Endodermal cell (in vitro differentiated cells): Measurements from ENCODE around the gene EHD4. TPM values are rescaled to one million over a fixed set of nuclear protein-coding genes. Genes with fewer than 3 reads are reported as not detected.

Source experiments
- DNase-seq: peaks from one replicate; pipeline ENCODE4 v3.0.0-alpha.2; 2017
- H3K27ac ChIP-seq: 2 replicates; pipeline ENCODE4 v1.5.1; 2013; ENCODE audit warnings: mild to moderate bottlenecking, low read depth, low read length, moderate library complexity
- H3K27me3 ChIP-seq: 2 replicates; pipeline ENCODE4 v1.6.1; 2013; ENCODE audit warnings: mild to moderate bottlenecking, low read length, moderate library complexity; ENCODE audit not compliant: insufficient read depth, control insufficient read depth, poor library complexity, severe bottlenecking
- H3K36me3 ChIP-seq: 2 replicates; pipeline ENCODE4 v1.7.0; 2013; ENCODE audit warnings: mild to moderate bottlenecking, low read length, moderate library complexity; ENCODE audit not compliant: control insufficient read depth, insufficient read depth
- H3K4me1 ChIP-seq: one replicate; pipeline ENCODE4 v1.7.0; 2013; ENCODE audit warnings: low read length; ENCODE audit not compliant: control insufficient read depth, insufficient read depth
- H3K4me3 ChIP-seq: 2 replicates; pipeline ENCODE4 v1.5.1; 2013; ENCODE audit warnings: mild to moderate bottlenecking, low read length, moderate library complexity
- H3K9ac ChIP-seq: 2 replicates; pipeline ENCODE4 v1.6.1; 2013; ENCODE audit warnings: mild to moderate bottlenecking, low read length, moderate library complexity; ENCODE audit not compliant: poor library complexity, severe bottlenecking; ENCODE audit errors: extremely low read depth
- H3K9me3 ChIP-seq: 2 replicates; pipeline ENCODE4 v1.6.1; 2013; ENCODE audit warnings: mild to moderate bottlenecking, low read length, moderate library complexity; ENCODE audit not compliant: control insufficient read depth
- H3K27ac Mint-ChIP-seq: 2 replicates; pipeline ENCODE4 v1.8.0; 2020; ENCODE audit warnings: mixed read lengths
- H3K27me3 Mint-ChIP-seq: 2 replicates; pipeline ENCODE4 v1.8.0; 2021; ENCODE audit warnings: mild to moderate bottlenecking, mixed read lengths; ENCODE audit not compliant: insufficient read depth
- H3K36me3 Mint-ChIP-seq: 2 replicates; pipeline ENCODE4 v1.8.0; 2020; ENCODE audit warnings: low read depth, mixed read lengths
- H3K4me1 Mint-ChIP-seq: 2 replicates; pipeline ENCODE4 v1.8.0; 2020; ENCODE audit warnings: mixed read lengths
- H3K4me3 Mint-ChIP-seq: 2 replicates; pipeline ENCODE4 v1.8.0; 2020; ENCODE audit warnings: mild to moderate bottlenecking, moderate library complexity, mixed read lengths
- H3K9me3 Mint-ChIP-seq: 2 replicates; pipeline ENCODE4 v1.8.0; 2020; ENCODE audit warnings: mild to moderate bottlenecking, mixed read lengths
- WGBS, 2 experiments: methylation state at CpG; one replicate each; pipeline versions ENCODE4 v1.1.5 to v1.1.7; 2013; ENCODE audit warnings: missing lambda C conversion rate in 2 of 2, mixed read lengths in 1 of 2; ENCODE audit not compliant: insufficient coverage in 1 of 2, insufficient read length in 1 of 2; 5-methylcytosine and 5-hydroxymethylcytosine counted together
- total RNA-seq, 2 donors: library from RNA; stranded (reverse); fragmentation: NEBNext Ultra II Directional in 1 of 2; extraction: Animal tissue kit (Norgen Biotek cat#: 25700) in 1 of 2; gene quantifications; 2 replicates in 1 of 2; 3 replicates in 1 of 2; pipeline ENCODE4 v1.2.1, GENCODE V29; 2021
- TF ChIP-seq, protein P1 (sequence below): fragments of 200-600 bp; sonication (generic); conservative IDR thresholded peaks from 2 replicates; pipeline ENCODE4 v1.5.0; 2021; ENCODE audit warnings: antibody characterized with exemption, mild to moderate bottlenecking

Gene EHD4
- total RNA-seq, 2 donors from 2014 or later, result 16.9 to 17.3 TPM

GRCh38 chr15:41945731-41946130 lies 26.6 kb downstream of the EHD4 start:
- Mint-ChIP-seq H3K4me3 (no peak overlapping the region), H3K36me3 (peaks cover 4% of the 10 kb centered on the region), H3K4me1 (peaks cover 7% of the 10 kb centered on the region), H3K27ac (no peak overlapping the region), H3K27me3 (no peaks in the 10 kb centered on the region), H3K9me3 (no peaks in the 10 kb centered on the region)
- peak; percentile 42 for DNase-seq
- Histone ChIP-seq H3K36me3 (peaks cover 15% of the 10 kb centered on the region), H3K9ac (no peak overlapping the region), H3K27me3 (no peaks in the 10 kb centered on the region), H3K4me1 (peaks cover 7% of the 10 kb centered on the region), H3K9me3 (no peaks in the 10 kb centered on the region), H3K4me3 (no peak overlapping the region), H3K27ac (no peak overlapping the region)
- 92 to 94% methylated on average over 9 to 11 of the region's 11 CpGs for WGBS, 2 experiments
- TF ChIP-seq, protein P1, sequence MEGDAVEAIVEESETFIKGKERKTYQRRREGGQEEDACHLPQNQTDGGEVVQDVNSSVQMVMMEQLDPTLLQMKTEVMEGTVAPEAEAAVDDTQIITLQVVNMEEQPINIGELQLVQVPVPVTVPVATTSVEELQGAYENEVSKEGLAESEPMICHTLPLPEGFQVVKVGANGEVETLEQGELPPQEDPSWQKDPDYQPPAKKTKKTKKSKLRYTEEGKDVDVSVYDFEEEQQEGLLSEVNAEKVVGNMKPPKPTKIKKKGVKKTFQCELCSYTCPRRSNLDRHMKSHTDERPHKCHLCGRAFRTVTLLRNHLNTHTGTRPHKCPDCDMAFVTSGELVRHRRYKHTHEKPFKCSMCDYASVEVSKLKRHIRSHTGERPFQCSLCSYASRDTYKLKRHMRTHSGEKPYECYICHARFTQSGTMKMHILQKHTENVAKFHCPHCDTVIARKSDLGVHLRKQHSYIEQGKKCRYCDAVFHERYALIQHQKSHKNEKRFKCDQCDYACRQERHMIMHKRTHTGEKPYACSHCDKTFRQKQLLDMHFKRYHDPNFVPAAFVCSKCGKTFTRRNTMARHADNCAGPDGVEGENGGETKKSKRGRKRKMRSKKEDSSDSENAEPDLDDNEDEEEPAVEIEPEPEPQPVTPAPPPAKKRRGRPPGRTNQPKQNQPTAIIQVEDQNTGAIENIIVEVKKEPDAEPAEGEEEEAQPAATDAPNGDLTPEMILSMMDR, result no peak

GRCh38 chr15:41945221-41945620 lies 27.1 kb downstream of the EHD4 start:
- Histone ChIP-seq H3K9ac (no peak overlapping the region), H3K4me3 (no peak overlapping the region), H3K27ac (peak overlapping the region; percentile 81), H3K36me3 (peaks cover 20% of the 10 kb centered on the region), H3K4me1 (peaks cover 4% of the 10 kb centered on the region), H3K9me3 (no peaks in the 10 kb centered on the region), H3K27me3 (no peaks in the 10 kb centered on the region)
- Mint-ChIP-seq H3K9me3 (no peaks in the 10 kb centered on the region), H3K27ac (peak overlapping the region; percentile 42), H3K4me3 (no peak overlapping the region), H3K4me1 (peaks cover 3% of the 10 kb centered on the region), H3K27me3 (no peaks in the 10 kb centered on the region), H3K36me3 (peaks cover 9% of the 10 kb centered on the region)
- TF ChIP-seq, protein P1, result no peak
- 95 to 100% methylated on average over 2 to 6 of the region's 6 CpGs for WGBS, 2 experiments
- no peak for DNase-seq

- no peaks in the 10 kb centered on the region for H3K27me3 Mint-ChIP-seq
- Histone ChIP-seq H3K9ac (no peak overlapping the region), H3K27me3 (no peaks in the 10 kb centered on the region), H3K9me3 (no peaks in the 10 kb centered on the region), H3K4me3 (no peak overlapping the region), H3K27ac (peak overlapping the region; percentile 81), H3K4me1 (no peaks in the 10 kb centered on the region), H3K36me3 (peaks cover 25% of the 10 kb centered on the region)
- peaks cover 13% of the 10 kb centered on the region for H3K36me3 Mint-ChIP-seq
- TF ChIP-seq, protein P1, result no peak
- peak; percentile 33 for DNase-seq
- peak overlapping the region; percentile 88 for H3K27ac Mint-ChIP-seq
- no peak overlapping the region for H3K4me3 Mint-ChIP-seq
- H3K9me3 Mint-ChIP-seq, result no peaks in the 10 kb centered on the region
- WGBS, 2 experiments, result 69 to 86% methylated on average over 7 to 8 of the region's 8 CpGs
- H3K4me1 Mint-ChIP-seq, result no peaks in the 10 kb centered on the region
These were observed 27.9 kb downstream of the EHD4 start for GRCh38 chr15:41944313-41944940.
